GM12892 (cell line): ENCODE results near the gene ARL16.

ENCODE experiments used
- DNase-seq: peaks from one replicate; pipeline ENCODE4 v3.0.0; 2011; ENCODE audit not compliant: insufficient read length
- FAIRE-seq: peaks from 2 replicates; lab custom pipeline; 2011; peaks lifted over from hg19 to GRCh38; lab: Jason Lieb, UNC
- POLR2A ChIP-seq: IDR thresholded peaks from 2 replicates; pipeline ENCODE4 v1.6.1; 2011; ENCODE audit warnings: low read depth, low read length, control low read depth
- POLR2AphosphoS5 ChIP-seq: IDR thresholded peaks from 2 replicates; pipeline ENCODE4 v1.6.1; 2011; ENCODE audit warnings: low read depth, low read length, control low read depth
- TAF1 ChIP-seq: IDR thresholded peaks from 2 replicates; pipeline ENCODE4 v1.6.1; 2011; ENCODE audit warnings: low read depth, mild to moderate bottlenecking, control low read depth, low read length, borderline replicate concordance

Gene ARL16

DNA sequence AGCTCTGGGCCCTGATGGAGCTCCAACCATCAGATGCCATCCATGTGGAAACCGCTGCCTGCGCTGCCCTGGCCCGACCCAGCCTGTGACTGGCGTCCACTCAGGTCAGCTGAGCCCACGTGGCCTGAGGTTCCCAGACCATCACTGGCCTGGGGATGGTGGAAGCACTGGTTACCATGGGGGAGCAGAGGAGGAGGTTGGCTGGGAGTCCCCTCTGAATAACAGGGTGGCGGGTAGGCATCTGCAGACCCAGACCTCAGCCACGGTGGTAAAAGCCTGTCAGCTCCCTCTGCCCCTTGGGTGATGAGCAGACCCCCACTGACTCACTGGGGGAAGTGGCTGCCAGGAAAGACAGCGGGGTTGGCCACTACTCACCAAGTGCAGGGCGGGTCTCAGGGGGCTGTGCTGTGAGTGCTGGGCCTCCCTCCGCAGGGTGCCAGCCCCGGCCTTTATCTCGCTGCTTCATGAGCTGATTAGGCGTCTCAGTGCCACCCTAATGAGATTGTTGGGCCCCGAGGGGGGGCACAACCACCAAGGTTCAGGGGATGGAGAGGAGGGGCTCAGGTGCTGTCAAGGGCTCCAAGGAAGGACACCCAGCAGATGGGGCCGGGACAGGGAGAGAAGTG lies 27.4 kb downstream of the ARL16 start, which contains the start of gene PDE6G:
Gene PDE6G, minus strand, starts transcription at position 425 of the 626 bp plus-strand sequence. CDS start 3,237 bp downstream, outside the sequence.
- no peak for FAIRE-seq
- no peak for DNase-seq
- TF ChIP-seq TAF1 (no peak), POLR2AphosphoS5 (no peak), POLR2A (no peak)

DNA sequence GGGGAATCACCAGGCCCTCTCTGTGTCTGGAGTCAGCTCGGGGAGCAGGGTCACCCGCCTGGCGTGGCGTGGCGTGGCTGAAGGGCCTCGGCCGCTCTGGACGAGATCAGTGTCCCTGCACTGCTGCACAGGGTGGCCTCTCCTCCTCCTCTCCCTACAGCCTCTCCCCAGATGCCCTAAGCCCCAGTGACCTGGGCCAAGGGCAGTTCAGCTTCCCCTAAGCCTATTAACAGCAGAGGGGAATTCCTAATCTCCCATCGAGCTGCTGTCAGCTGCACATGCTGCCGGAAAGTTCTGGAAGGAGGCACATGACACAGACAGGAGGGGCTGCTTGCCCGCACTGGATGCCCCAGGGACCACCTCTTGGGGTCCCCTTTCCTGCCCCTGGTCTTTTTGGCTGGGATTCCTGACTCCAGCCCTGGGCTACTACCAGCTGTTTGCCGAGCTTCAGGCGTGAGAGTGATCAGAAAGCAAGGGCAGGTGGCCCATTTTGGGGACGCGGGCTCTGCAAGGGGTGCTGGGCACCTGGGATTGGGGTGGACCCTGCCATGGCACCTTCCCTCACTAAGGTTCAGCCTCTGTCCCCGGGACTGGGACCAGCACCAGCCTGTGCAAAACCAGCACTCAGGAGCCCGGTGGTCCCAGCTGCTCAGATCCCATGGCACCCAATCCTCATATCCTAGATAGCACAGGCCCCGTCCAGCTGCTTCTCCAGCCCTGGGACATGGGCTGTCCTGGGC lies 28.0 kb downstream of the ARL16 start:
- FAIRE-seq (no peak), DNase-seq (peak; percentile 18)
- TF ChIP-seq TAF1 (no peak), POLR2AphosphoS5 (no peak), POLR2A (no peak)

DNA sequence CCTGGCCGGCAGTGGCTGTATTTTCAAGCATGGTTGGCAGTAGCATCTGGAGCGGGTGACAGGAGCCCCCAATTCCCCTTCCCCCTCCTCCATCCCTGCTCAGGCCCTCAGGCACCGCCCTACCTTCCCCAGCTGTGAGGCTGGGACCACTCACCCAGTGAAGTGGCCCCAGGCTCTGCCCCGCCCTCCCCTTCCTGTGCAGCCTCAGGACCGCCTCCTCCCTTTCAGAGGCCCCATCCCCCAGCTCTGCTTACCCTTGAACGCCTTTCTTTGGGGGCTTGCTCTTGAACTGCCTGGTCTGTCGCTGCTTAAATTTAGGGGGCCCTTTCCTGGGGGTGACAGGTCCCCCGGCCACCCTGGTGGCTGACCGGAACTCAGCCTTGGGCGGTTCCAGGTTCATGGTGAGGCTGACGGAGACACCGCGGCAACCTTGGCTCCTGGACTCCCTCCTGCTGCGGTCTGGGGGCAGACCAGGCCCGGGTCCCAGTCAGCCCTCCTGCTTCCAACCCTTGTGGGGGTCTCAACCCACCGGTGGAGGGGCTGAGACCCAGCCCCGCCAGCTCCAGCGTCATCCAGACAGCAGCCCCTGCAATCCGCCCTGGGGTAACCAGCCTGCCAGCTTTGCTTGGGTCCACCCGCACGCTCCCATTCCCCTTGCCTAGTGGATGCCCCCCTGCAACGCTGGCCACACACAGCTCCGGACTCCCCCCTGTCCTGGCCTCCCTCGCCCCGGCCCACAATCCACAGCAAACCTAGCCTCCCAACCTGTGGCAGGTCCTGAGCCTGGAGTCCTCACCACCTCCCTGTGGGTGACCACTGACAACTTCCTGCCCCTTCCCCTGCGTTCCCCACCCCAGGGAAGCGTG lies 30.5 kb downstream of the ARL16 start:
- TF ChIP-seq POLR2AphosphoS5 (no peak), POLR2A (no peak), TAF1 (no peak)
- no peak for DNase-seq
- FAIRE-seq: no peak

DNA sequence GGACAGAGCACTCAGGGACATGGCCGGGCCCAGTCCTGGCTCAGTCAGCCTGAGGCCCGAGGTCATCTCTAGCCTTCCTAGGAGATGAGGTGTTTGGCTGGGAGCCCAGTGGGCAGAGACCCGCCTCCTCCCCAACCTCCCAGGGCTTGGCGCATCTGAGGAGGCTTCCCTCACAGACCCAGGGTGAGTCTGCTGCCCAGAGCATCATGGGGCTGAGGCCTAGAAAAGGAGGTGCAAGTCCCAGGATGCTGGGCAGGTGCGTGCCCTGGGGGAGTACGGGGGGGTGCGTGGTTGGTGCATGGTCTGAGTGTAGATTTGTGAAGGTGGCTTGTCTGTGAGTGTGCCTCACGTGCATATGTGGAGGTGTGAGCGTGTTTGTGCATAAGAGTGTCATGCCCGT lies 31.9 kb downstream of the ARL16 start:
- TF ChIP-seq POLR2AphosphoS5: no peak
- no peak for TF ChIP-seq POLR2A
- TF ChIP-seq TAF1: no peak
- FAIRE-seq (no peak), DNase-seq (no peak)

DNA sequence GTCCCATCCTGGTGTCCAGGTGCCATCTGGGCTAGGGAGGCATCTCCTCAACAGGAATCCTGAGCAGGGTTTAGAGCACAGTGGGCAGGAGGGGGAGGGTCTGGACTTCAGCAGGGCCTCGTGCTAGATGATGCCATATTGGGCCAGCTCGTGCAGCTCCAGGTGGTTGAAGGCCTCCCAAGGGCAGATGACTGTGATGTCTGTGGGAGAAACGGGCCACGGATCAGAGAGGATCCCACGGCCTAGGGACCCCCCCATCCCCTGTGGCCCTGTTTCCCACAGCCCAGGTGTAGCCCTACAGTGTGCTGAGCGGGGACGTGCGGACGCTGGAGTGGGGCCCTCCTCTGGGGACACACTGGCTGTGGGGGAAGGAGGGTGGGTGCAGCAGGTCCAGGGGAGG lies 32.6 kb downstream of the ARL16 start:
- FAIRE-seq (no peak), DNase-seq (no peak)
- TF ChIP-seq POLR2A (no peak), POLR2AphosphoS5 (no peak), TAF1 (no peak)

DNA sequence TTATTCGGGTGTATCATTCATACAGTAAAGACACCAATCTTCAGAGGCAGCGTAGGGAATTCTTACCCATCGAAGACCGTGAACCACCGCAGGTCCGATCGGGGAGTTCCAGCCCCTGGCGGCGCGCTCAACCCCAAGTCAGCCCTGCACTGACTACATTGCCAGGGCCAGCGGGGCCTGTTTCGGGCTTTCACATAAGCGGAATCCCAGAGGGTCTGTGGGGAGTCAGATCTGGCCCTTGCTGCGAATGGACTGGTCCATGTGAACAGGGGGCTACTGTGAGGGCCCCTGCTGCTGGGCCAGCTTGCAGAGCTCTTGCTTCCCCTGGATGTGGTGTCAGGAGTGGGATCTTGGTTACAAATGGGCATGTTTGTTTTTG lies 34.9 kb downstream of the ARL16 start:
- no peak for FAIRE-seq
- peak; percentile 6 for DNase-seq
- TF ChIP-seq TAF1 (no peak), POLR2AphosphoS5 (no peak), POLR2A (no peak)

DNA sequence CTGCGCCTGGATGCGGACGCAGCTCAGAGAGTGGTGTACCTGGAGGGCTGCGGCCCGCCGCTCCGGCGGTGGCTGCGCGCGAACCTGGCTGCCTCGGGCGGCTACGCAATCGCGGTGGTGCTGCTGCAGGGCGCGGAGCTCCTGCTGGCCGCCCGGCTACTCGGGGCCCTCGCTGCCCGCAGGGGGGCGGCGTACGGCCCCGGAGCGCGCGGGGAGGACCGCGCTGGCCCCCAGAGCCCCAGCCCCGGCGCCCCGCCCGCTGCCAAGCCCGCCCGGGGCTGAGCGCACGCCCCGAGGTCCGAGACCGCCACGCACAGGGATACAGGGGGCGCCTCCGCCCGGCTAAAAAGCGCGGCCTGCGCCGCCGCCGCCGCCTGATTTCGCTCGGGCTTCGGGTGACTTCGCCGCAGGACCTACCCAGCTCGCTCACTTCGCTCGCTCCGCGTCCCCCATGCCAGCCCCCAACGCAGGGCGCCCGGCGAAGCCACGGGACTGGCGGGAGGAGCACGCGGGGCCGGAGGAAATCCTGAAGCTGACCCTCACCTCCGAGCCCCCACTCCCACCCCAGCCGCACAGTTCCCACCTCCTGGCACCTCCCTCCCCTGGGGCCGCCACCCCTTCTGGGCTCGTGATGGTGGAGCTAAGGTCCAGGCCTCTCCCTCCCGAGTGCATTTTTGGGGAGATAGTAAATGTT lies 35.4 kb downstream of the ARL16 start:
- DNase-seq: peak; percentile 15
- FAIRE-seq: no peak
- no peak for TF ChIP-seq POLR2A
- no peak for TF ChIP-seq POLR2AphosphoS5
- no peak for TF ChIP-seq TAF1

DNA sequence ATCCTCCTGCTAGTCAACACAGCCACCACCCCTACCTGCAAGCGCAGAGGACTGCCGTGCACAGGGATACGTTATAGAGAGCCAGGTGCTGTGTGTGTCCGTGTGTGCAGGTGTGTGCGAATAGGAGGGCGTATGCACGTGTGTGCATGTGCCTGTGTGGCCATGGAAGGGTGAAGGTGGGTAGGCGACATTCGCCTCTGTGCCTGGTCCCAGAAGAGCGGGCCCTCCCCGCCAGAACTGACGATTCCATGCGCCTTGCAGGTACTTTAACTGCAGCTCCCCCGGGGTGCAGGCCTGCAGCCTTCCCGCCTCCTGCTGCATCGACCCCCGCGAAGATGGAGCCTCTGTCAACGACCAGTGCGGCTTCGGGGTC lies 36.0 kb downstream of the ARL16 start:
- FAIRE-seq (no peak), DNase-seq (peak; percentile 0)
- no peak for TF ChIP-seq POLR2AphosphoS5
- TF ChIP-seq TAF1: no peak
- TF ChIP-seq POLR2A: no peak

DNA sequence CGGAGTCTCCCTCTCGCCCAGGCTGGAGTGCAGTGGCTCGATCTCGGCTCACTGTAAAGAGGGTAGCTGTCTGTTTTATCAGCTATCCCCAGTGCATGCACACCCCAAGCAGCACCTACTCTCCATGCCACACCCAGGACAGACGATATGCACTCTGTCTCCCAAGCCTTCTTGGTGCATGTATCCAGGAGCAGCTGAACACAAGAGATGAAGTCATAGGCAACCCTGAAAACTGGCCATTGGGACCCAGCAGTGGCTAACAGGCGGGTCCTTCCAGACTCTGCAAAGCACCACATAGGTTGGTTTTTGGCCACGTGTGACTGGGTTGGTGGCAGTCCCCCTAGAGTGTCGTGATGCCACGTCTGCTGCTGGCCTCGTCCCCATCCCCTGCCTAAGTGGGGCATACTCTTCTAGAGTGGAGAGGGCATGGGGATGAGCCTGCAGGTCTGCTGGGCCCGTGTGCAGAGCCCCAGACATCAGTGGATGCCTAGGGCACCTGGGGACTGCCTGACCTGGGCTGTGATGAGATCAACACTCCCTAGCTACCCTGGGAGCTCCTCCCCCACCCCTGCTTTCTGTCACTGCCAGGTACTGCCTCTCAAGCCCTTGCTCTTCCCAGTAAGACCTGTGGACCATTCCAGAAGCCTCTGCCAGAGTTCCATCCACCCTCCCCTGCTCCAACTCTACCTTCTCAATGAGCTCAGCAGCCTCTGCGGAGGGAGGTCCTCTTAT lies 36.6 kb downstream of the ARL16 start:
- TF ChIP-seq TAF1 (no peak), POLR2AphosphoS5 (no peak), POLR2A (no peak)
- DNase-seq (peak; percentile 13), FAIRE-seq (no peak)

DNA sequence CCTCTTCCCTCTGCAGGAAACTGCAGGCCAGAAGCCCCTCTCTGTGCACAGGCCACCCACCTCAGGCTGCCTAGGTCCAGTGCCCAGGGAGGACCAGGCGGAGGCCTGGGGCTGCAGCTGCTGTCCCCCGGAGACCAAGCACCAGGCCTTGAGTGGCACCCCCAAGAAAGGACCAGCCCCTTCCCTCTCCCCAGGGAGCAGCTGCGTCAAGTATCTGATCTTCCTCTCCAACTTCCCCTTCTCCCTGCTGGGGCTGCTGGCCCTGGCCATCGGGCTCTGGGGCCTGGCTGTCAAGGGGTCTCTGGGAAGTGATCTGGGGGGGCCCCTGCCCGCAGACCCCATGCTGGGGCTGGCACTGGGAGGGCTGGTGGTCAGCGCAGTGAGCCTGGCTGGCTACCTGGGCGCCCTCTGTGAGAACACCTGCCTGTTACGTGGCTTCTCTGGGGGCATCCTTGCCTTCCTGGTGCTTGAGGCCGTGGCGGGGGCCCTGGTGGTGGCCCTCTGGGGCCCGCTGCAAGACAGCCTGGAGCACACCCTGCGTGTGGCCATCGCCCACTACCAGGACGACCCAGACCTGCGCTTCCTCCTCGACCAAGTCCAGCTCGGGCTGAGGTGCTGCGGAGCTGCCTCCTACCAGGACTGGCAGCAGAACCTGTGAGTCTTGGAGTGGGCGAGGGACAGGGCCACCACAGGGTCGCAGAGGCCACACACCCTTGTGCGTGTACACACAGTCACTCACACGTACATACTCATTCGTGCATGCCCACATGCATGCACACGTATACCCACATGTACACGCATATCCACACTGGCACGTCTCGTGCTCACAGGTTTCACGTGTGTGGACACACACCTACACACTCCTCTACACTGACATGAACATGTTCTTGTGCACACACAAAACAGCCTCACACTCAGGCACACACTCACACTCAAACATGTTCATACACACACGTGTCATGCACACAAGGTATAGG lies 38.3 kb downstream of the ARL16 start:
- FAIRE-seq: no peak
- DNase-seq: no peak
- no peak for TF ChIP-seq POLR2A
- TF ChIP-seq POLR2AphosphoS5: no peak
- TF ChIP-seq TAF1: no peak
